OCI-LY7 (cell line): ENCODE results near the gene CABYR. TPM values are rescaled to one million over a fixed set of nuclear protein-coding genes. Genes with fewer than 3 reads are reported as not detected.

ENCODE experiments used
- BruUV-seq: library from RNA; stranded (reverse); fragments of 400-500 nt; replicated peaks from 2 replicates; lab custom pipeline; 2021; lab: Mats Ljungman, UMichigan
- CTCF ChIA-PET: fragments of 300-600 bp; sonication (Branson Sonifier 250); formaldehyde crosslinking; loops from one replicate; lab custom pipeline; 2022; ENCODE audit warnings: antibody characterized with exemption; ENCODE audit not compliant: unreplicated experiment; lab: Charles Lee
- POLR2A ChIA-PET: fragments of 300-600 bp; sonication (Branson Sonifier 250); formaldehyde crosslinking; loops from one replicate; lab custom pipeline; 2022; ENCODE audit warnings: antibody characterized with exemption; lab: Charles Lee
- DNase-seq: peaks from one replicate; pipeline ENCODE4 v3.0.0-alpha.2; 2015; ENCODE audit warnings: low spot score
- H2AFZ ChIP-seq: fragments of 200-600 bp; sonication (generic), shearing (Covaris generic); 2 replicates; pipeline ENCODE4 v1.6.1; 2014; ENCODE audit warnings: mild to moderate bottlenecking, antibody characterized with exemption, low read length, moderate library complexity
- H3K27ac ChIP-seq: fragments of 200-600 bp; sonication (generic); 2 replicates; pipeline ENCODE4 v1.5.1; 2014; ENCODE audit warnings: mixed run types, low read depth, mild to moderate bottlenecking, moderate library complexity, low read length, inconsistent platforms; ENCODE audit not compliant: poor library complexity, severe bottlenecking
- H3K36me3 ChIP-seq: fragments of 200-600 bp; sonication (generic); 2 replicates; pipeline ENCODE4 v1.6.1; 2014; ENCODE audit warnings: mild to moderate bottlenecking, antibody characterized with exemption, low read length, moderate library complexity, mixed read lengths; ENCODE audit not compliant: insufficient read depth
- H3K4me1 ChIP-seq: fragments of 200-600 bp; sonication (generic); 2 replicates; pipeline ENCODE4 v1.5.1; 2014; ENCODE audit warnings: mild to moderate bottlenecking, low read length; ENCODE audit not compliant: insufficient read depth, poor library complexity, severe bottlenecking
- H3K4me2 ChIP-seq: fragments of 200-600 bp; sonication (generic); 2 replicates; pipeline ENCODE4 v1.6.1; 2014; ENCODE audit warnings: mild to moderate bottlenecking, low read length
- H3K4me3 ChIP-seq: fragments of 200-600 bp; sonication (generic); 2 replicates; pipeline ENCODE4 v1.5.1; 2014; ENCODE audit warnings: mild to moderate bottlenecking, low read depth, low read length; ENCODE audit not compliant: poor library complexity, severe bottlenecking
- H3K79me2 ChIP-seq: fragments of 200-600 bp; sonication (generic); 2 replicates; pipeline ENCODE4 v1.6.1; 2016; ENCODE audit warnings: low read depth, mild to moderate bottlenecking, low read length, moderate library complexity, mixed read lengths; ENCODE audit not compliant: insufficient read depth
- H3K9me2 ChIP-seq: fragments of 200-600 bp; sonication (generic); 2 replicates; pipeline ENCODE4 v1.6.1; 2016; ENCODE audit warnings: mild to moderate bottlenecking, low read length, mixed read lengths; ENCODE audit not compliant: insufficient read depth
- H3K9me3 ChIP-seq: fragments of 200-600 bp; sonication (generic); 2 replicates; pipeline ENCODE4 v1.6.1; 2014; ENCODE audit warnings: mild to moderate bottlenecking, mixed run types, low read length, mixed read lengths
- H4K20me1 ChIP-seq: fragments of 200-600 bp; sonication (generic); 2 replicates; pipeline ENCODE4 v1.6.1; 2014; ENCODE audit warnings: mild to moderate bottlenecking, antibody characterized with exemption, low read length, moderate library complexity, mixed read lengths; ENCODE audit not compliant: insufficient read depth
- EZH2phosphoT487 ChIP-seq: fragments of 200-600 bp; sonication (generic); IDR thresholded peaks from 2 replicates; pipeline ENCODE4 v1.6.1; 2018; ENCODE audit warnings: low read depth, borderline replicate concordance, mild to moderate bottlenecking, mixed run types, antibody characterized with exemption, low read length, moderate library complexity, mixed read lengths
- intact Hi-C: fragments of 100-400 bp; cut with micrococcal nuclease; formaldehyde crosslinking; loops from one replicate; pipeline ENCODE4 v1.10.0; 2022; ENCODE audit not compliant: unreplicated experiment
- total RNA-seq, 2 experiments: library from RNA; depleted of rRNA in 1 of 2; stranded (reverse); fragments of >200 nt in 1 of 2; shearing (Covaris generic) in 1 of 2; gene quantifications; 2 replicates each; pipeline ENCODE4 v1.2.3, GENCODE V29; 2014 to 2022
- TF ChIP-seq, protein P1 (sequence below): fragments of 200-600 bp; sonication (generic); conservative IDR thresholded peaks from 2 replicates; pipeline ENCODE4 v1.5.1; 2014; ENCODE audit warnings: mild to moderate bottlenecking, antibody characterized with exemption, low read length, moderate library complexity, mixed read lengths

CABYR gene
- total RNA-seq, 2 experiments from 2014 or later: not detected

GRCh38 chr18:24161304-24161703, 22.4 kb downstream of the CABYR start:
- H3K4me1 ChIP-seq: no peaks in the 10 kb centered on the region
- H3K4me3 ChIP-seq: no peak overlapping the region
- intact Hi-C loops: no loop called here
- CTCF ChIA-PET: no interaction called here
- no peak overlapping the region for H2AFZ ChIP-seq
- no peaks in the 10 kb centered on the region for H3K79me2 ChIP-seq
- POLR2A ChIA-PET: no interaction called here
- no TSS peak for BruUV-seq
- H3K4me2 ChIP-seq: no peak overlapping the region
- H4K20me1 ChIP-seq: no peaks in the 10 kb centered on the region
- H3K27ac ChIP-seq: no peak overlapping the region
- DNase-seq: no peak
- no peaks in the 10 kb centered on the region for H3K9me3 ChIP-seq
- H3K9me2 ChIP-seq: no peaks in the 10 kb centered on the region
- TF ChIP-seq, protein P1, sequence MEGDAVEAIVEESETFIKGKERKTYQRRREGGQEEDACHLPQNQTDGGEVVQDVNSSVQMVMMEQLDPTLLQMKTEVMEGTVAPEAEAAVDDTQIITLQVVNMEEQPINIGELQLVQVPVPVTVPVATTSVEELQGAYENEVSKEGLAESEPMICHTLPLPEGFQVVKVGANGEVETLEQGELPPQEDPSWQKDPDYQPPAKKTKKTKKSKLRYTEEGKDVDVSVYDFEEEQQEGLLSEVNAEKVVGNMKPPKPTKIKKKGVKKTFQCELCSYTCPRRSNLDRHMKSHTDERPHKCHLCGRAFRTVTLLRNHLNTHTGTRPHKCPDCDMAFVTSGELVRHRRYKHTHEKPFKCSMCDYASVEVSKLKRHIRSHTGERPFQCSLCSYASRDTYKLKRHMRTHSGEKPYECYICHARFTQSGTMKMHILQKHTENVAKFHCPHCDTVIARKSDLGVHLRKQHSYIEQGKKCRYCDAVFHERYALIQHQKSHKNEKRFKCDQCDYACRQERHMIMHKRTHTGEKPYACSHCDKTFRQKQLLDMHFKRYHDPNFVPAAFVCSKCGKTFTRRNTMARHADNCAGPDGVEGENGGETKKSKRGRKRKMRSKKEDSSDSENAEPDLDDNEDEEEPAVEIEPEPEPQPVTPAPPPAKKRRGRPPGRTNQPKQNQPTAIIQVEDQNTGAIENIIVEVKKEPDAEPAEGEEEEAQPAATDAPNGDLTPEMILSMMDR: no peak
- no peak for TF ChIP-seq EZH2phosphoT487
- H3K36me3 ChIP-seq: no peaks in the 10 kb centered on the region

DNA sequence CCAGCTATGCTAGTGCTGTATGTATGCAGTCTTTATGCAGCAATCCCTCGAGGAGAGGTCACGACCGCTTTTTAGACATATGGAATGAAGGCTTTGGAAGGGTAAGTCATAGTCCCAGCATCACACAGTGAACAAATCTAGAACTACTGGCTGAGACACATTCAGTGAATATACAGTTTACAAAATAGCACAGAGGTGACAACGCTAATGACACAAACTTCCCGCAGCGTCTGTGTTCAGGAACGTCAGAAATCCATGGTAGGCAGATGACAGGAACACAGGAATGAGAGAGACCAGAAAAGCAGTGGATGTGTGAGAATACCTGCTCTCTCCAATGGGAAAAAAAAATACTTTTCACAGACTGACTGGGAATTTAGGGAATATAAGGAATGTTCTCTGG, 29.6 kb downstream of the CABYR start:
- H3K9me3 ChIP-seq: no peaks in the 10 kb centered on the region
- BruUV-seq: no TSS peak
- POLR2A ChIA-PET: no interaction called here
- H2AFZ ChIP-seq: no peak overlapping the region
- H3K4me1 ChIP-seq: no peaks in the 10 kb centered on the region
- no peak overlapping the region for H3K4me3 ChIP-seq
- H3K4me2 ChIP-seq: no peak overlapping the region
- no peaks in the 10 kb centered on the region for H3K79me2 ChIP-seq
- H3K9me2 ChIP-seq: no peaks in the 10 kb centered on the region
- no peak overlapping the region for H3K27ac ChIP-seq
- no peaks in the 10 kb centered on the region for H4K20me1 ChIP-seq
- TF ChIP-seq, protein P1: no peak
- no peak for TF ChIP-seq EZH2phosphoT487
- no peaks in the 10 kb centered on the region for H3K36me3 ChIP-seq
- CTCF ChIA-PET: no interaction called here
- DNase-seq: no peak
- intact Hi-C loops: no loop called here

DNA sequence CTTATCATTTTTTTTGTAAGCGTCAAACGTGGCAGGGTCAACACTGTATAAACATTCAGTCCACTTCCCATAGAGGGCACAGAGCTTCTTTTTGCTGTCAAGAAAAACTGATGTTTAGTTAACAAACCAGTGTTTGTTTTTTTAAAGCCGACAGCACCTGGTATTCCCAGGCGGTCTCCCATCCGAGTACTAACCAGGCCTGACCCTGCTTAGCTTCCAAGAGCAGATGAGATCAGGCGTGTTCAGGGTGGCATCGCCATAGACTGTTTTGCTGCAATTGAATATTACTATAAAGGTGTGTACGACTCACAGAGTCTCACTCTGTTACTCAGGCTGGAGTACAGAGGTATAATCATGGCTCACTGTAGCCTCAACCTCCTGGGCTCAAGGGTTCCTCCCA, 31.5 kb downstream of the CABYR start:
- BruUV-seq: no TSS peak
- intact Hi-C loops: loop anchor here (10.0 kb wide), 1 partner anchor 224 kb away; the partner anchor contains the start of gene OSBPL1A
- Histone ChIP-seq H3K79me2 (no peaks in the 10 kb centered on the region), H2AFZ (no peak overlapping the region), H3K9me2 (no peaks in the 10 kb centered on the region), H3K27ac (no peak overlapping the region), H3K9me3 (no peaks in the 10 kb centered on the region), H3K4me2 (no peak overlapping the region), H3K36me3 (no peaks in the 10 kb centered on the region), H3K4me3 (no peak overlapping the region), H4K20me1 (no peaks in the 10 kb centered on the region), H3K4me1 (no peaks in the 10 kb centered on the region)
- ChIA-PET CTCF (no interaction called here), POLR2A (no interaction called here)
- TF ChIP-seq, protein P1: no peak
- no peak for TF ChIP-seq EZH2phosphoT487
- no peak for DNase-seq
